ENCODE results near the gene TNFRSF4. TPM values are rescaled to one million over a fixed set of nuclear protein-coding genes. Genes with fewer than 3 reads are reported as not detected.

TNFRSF4 gene
- total RNA-seq, 1 donor from 2014 or later: 0.19 TPM

- Mint-ChIP-seq H3K27me3 (ENCODE audit: low read depth) (no peaks in the 10 kb centered on the region), H3K4me3 (peak overlapping the region; percentile 16), H3K4me1 (no peaks in the 10 kb centered on the region), H3K9me3 (no peaks in the 10 kb centered on the region), H3K27ac (ENCODE audit: unreplicated experiment) (no peak overlapping the region), H3K36me3 (ENCODE audit: low read depth) (peaks cover 12% of the 10 kb centered on the region)
- no peak for TF ChIP-seq CTCF (conservative IDR thresholded peaks at IDR 0.05)
- DNase-seq (ENCODE audit: low read depth, low spot score): no peak
Observed at GRCh38 chr1:1259540-1259939, 45.6 kb upstream of the TNFRSF4 start.

- TF ChIP-seq CTCF (conservative IDR thresholded peaks at IDR 0.05): no peak
- no peak for DNase-seq (ENCODE audit: low read depth, low spot score)
- peaks cover 12% of the 10 kb centered on the region for H3K36me3 Mint-ChIP-seq (ENCODE audit: low read depth)
- no peak overlapping the region for H3K4me3 Mint-ChIP-seq
- no peaks in the 10 kb centered on the region for H3K27me3 Mint-ChIP-seq (ENCODE audit: low read depth)
- H3K9me3 Mint-ChIP-seq: no peaks in the 10 kb centered on the region
- H3K27ac Mint-ChIP-seq (ENCODE audit: unreplicated experiment): no peak overlapping the region
- H3K4me1 Mint-ChIP-seq: no peaks in the 10 kb centered on the region
Observed at GRCh38 chr1:1259119-1259488, 45.2 kb upstream of the TNFRSF4 start.

GRCh38 chr1:1256956-1257871 lies 43.3 kb upstream of the TNFRSF4 start:
- Mint-ChIP-seq H3K27me3 (ENCODE audit: low read depth) (no peaks in the 10 kb centered on the region), H3K4me3 (no peak overlapping the region), H3K4me1 (no peaks in the 10 kb centered on the region), H3K36me3 (ENCODE audit: low read depth) (peaks cover 12% of the 10 kb centered on the region), H3K27ac (ENCODE audit: unreplicated experiment) (no peak overlapping the region), H3K9me3 (no peaks in the 10 kb centered on the region)
- no peak for DNase-seq (ENCODE audit: low read depth, low spot score)
- no peak for TF ChIP-seq CTCF (conservative IDR thresholded peaks at IDR 0.05)

- Mint-ChIP-seq H3K27ac (ENCODE audit: unreplicated experiment) (no peak overlapping the region), H3K4me1 (no peaks in the 10 kb centered on the region), H3K4me3 (no peak overlapping the region), H3K27me3 (ENCODE audit: low read depth) (no peaks in the 10 kb centered on the region), H3K36me3 (ENCODE audit: low read depth) (peaks cover 8% of the 10 kb centered on the region), H3K9me3 (no peaks in the 10 kb centered on the region)
- TF ChIP-seq CTCF (conservative IDR thresholded peaks at IDR 0.05): no peak
- DNase-seq (ENCODE audit: low read depth, low spot score): no peak
Observed at GRCh38 chr1:1255611-1256010, 41.7 kb upstream of the TNFRSF4 start.

- peaks cover 3% of the 10 kb centered on the region for H3K4me1 Mint-ChIP-seq
- no peak for TF ChIP-seq CTCF (conservative IDR thresholded peaks at IDR 0.05)
- H3K9me3 Mint-ChIP-seq: no peaks in the 10 kb centered on the region
- peaks cover 5% of the 10 kb centered on the region for H3K36me3 Mint-ChIP-seq (ENCODE audit: low read depth)
- H3K27ac Mint-ChIP-seq (ENCODE audit: unreplicated experiment): no peak overlapping the region
- H3K4me3 Mint-ChIP-seq: no peak overlapping the region
- DNase-seq (ENCODE audit: low read depth, low spot score): no peak
- H3K27me3 Mint-ChIP-seq (ENCODE audit: low read depth): peaks cover 2% of the 10 kb centered on the region
Observed at GRCh38 chr1:1255078-1255477, 41.1 kb upstream of the TNFRSF4 start.
